HepG2 (cell line): ENCODE measurements around the gene CAPZB. TPM values are rescaled to one million over a fixed set of nuclear protein-coding genes. Genes with fewer than 3 reads are reported as not detected.

Experiments
- ATAC-seq: fragments of 200-7000 bp; cut with Tn5 transposase; 3 replicates; pipeline ENCODE4 v1.9.1; 2020; ENCODE audit warnings: mild to moderate bottlenecking, moderate library complexity
- BruUV-seq: library from RNA; stranded (reverse); fragments of 400-500 nt; replicated peaks from 2 replicates; lab custom pipeline; 2021; lab: Mats Ljungman, UMichigan
- CTCF ChIA-PET: fragments of 300-600 bp; formaldehyde crosslinking; extraction: SDS; loops from one replicate; lab custom pipeline; 2021; ENCODE audit warnings: low total read pairs, inconsistent platforms, low intra/inter-chr PET ratio; lab: Yijun Ruan, JAX
- POLR2A ChIA-PET: fragments of 350-600 bp; sonication (Branson Sonifier 250); formaldehyde crosslinking; loops from one replicate; lab custom pipeline; 2020; ENCODE audit warnings: antibody characterized with exemption, inconsistent platforms; lab: Yijun Ruan, JAX
- DNase-seq: peaks from one replicate; pipeline ENCODE4 v3.0.0-alpha.2; 2015; ENCODE audit warnings: low spot score
- FAIRE-seq: peaks from 3 replicates; lab custom pipeline; 2011; peaks lifted over from hg19 to GRCh38; lab: Jason Lieb, UNC
- H2AFZ ChIP-seq: one replicate; pipeline ENCODE4 v1.6.1; 2011; ENCODE audit warnings: low read length, inconsistent platforms
- H3K27ac ChIP-seq: fragments of 300-600 bp; 3 replicates; pipeline ENCODE4 v1.8.0; 2011; ENCODE audit warnings: mixed run types, mild to moderate bottlenecking, mixed read lengths, low read length, inconsistent platforms; ENCODE audit not compliant: insufficient read depth; ENCODE audit errors: extremely low read length
- H3K27me3 ChIP-seq, 2 experiments: fragments of 200-600 bp in 1 of 2; 2 replicates in 1 of 2; 3 replicates in 1 of 2; pipeline versions ENCODE4 v1.6.0 to v1.8.0; 2011; ENCODE audit warnings: low read length in 2 of 2, mild to moderate bottlenecking in 2 of 2, moderate library complexity in 2 of 2, inconsistent platforms in 1 of 2; ENCODE audit not compliant: insufficient read depth in 2 of 2, control insufficient read depth in 1 of 2
- H3K36me3 ChIP-seq, 2 experiments: fragments of 200-600 bp in 1 of 2; replicated peaks in 1 of 2; 2 replicates in 1 of 2; 3 replicates in 1 of 2; pipeline versions ENCODE4 v1.5.1 to v1.8.0; 2011; ENCODE audit warnings: low read length in 2 of 2, inconsistent platforms in 1 of 2; ENCODE audit not compliant: insufficient read depth in 2 of 2, control insufficient read depth in 1 of 2
- H3K4me1 ChIP-seq: 2 replicates; pipeline ENCODE4 v1.5.1; 2012; ENCODE audit warnings: low read length, inconsistent platforms; ENCODE audit not compliant: insufficient read depth
- H3K4me2 ChIP-seq: 2 replicates; pipeline ENCODE4 v1.6.0; 2011; ENCODE audit warnings: low read depth, low read length, inconsistent platforms
- H3K4me3 ChIP-seq, 3 experiments: fragments of 200-600 bp in 1 of 3; sonication (generic), shearing (Covaris generic) in 1 of 3; replicated peaks in 1 of 3; 2 replicates each; pipeline ENCODE4 v1.5.1; 2011 to 2016; ENCODE audit warnings: low read length in 3 of 3, inconsistent platforms in 2 of 3, low read depth in 2 of 3, mild to moderate bottlenecking in 2 of 3, control low read depth in 1 of 3, mixed read lengths in 1 of 3; ENCODE audit not compliant: insufficient read depth in 1 of 3
- H3K79me2 ChIP-seq: one replicate; pipeline ENCODE4 v1.6.1; 2011; ENCODE audit warnings: low read length, inconsistent platforms; ENCODE audit not compliant: insufficient read depth
- H3K9ac ChIP-seq: 2 replicates; pipeline ENCODE4 v1.6.0; 2011; ENCODE audit warnings: mild to moderate bottlenecking, low read depth, low read length, inconsistent platforms; ENCODE audit not compliant: insufficient read depth
- H3K9me3 ChIP-seq: 2 replicates; pipeline ENCODE4 v1.5.1; 2012; ENCODE audit warnings: mild to moderate bottlenecking, low read length
- H4K20me1 ChIP-seq: 2 replicates; pipeline ENCODE4 v1.6.0; 2011; ENCODE audit warnings: inconsistent platforms, mild to moderate bottlenecking, low read length, moderate library complexity; ENCODE audit not compliant: insufficient read depth
- ARID3A ChIP-seq: IDR thresholded peaks from 2 replicates; pipeline ENCODE4 v1.6.1; 2012; ENCODE audit warnings: low read depth, low read length, improper control_type of control experiment
- ATF4 ChIP-seq, 2 experiments: fragments of 450-650 bp in 1 of 2; sonication (generic) in 1 of 2; formaldehyde crosslinking; IDR thresholded peaks; 2 replicates each; pipeline versions ENCODE4 v1.5.0 to v1.8.0; 2020 to 2022; ENCODE audit warnings: mild to moderate bottlenecking in 1 of 2, missing genetic modification reagents in 1 of 2
- DR1 ChIP-seq: sonication (generic); formaldehyde crosslinking; IDR thresholded peaks from 2 replicates; pipeline ENCODE4 v1.8.0; 2021; ENCODE audit warnings: mild to moderate bottlenecking, missing genetic modification reagents, inconsistent platforms
- HDAC1 ChIP-seq: sonication (generic); formaldehyde crosslinking; IDR thresholded peaks from 2 replicates; pipeline ENCODE4 v1.5.1; 2020; ENCODE audit warnings: mild to moderate bottlenecking, missing genetic modification reagents
- KDM5A ChIP-seq: fragments of 200-600 bp; sonication (generic); IDR thresholded peaks from 2 replicates; pipeline ENCODE4 v1.7.0; 2018; ENCODE audit warnings: antibody characterized with exemption, mild to moderate bottlenecking, low read length, borderline replicate concordance
- KDM6A ChIP-seq: IDR thresholded peaks from 2 replicates; pipeline ENCODE4 v1.6.1; 2016; ENCODE audit warnings: low read depth
- LBX2 ChIP-seq: sonication (generic); formaldehyde crosslinking; IDR thresholded peaks from 2 replicates; pipeline ENCODE4 v1.5.0; 2020; ENCODE audit warnings: missing genetic modification reagents, mild to moderate bottlenecking, borderline replicate concordance
- MIXL1 ChIP-seq: IDR thresholded peaks from 2 replicates; pipeline ENCODE4 v1.6.1; 2016
- NAIF1 ChIP-seq: sonication (generic); formaldehyde crosslinking; IDR thresholded peaks from 2 replicates; pipeline ENCODE4 v1.5.0; 2020; ENCODE audit warnings: mild to moderate bottlenecking, missing genetic modification reagents, borderline replicate concordance
- NBN ChIP-seq: fragments of 450-650 bp; conservative IDR thresholded peaks from 2 replicates; pipeline ENCODE4 v1.6.1; 2017
- NFATC3 ChIP-seq: sonication (generic); formaldehyde crosslinking; IDR thresholded peaks from 2 replicates; pipeline ENCODE4 v1.5.1; 2020; ENCODE audit warnings: mild to moderate bottlenecking, missing genetic modification reagents
- NFE2L2 ChIP-seq: fragments of 150-350 bp; IDR thresholded peaks from 2 replicates; pipeline ENCODE4 v1.6.1; 2014; ENCODE audit warnings: low read length
- NFKBIZ ChIP-seq: IDR thresholded peaks from 2 replicates; pipeline ENCODE4 v1.6.1; 2018; ENCODE audit warnings: missing genetic modification reagents, missing compliant biosample characterization
- TBL1XR1 ChIP-seq: fragments of 150-350 bp; IDR thresholded peaks from 2 replicates; pipeline ENCODE4 v1.6.1; 2014; ENCODE audit warnings: borderline replicate concordance, low read length; ENCODE audit not compliant: partially characterized antibody
- ZNF160 ChIP-seq: sonication (generic); formaldehyde crosslinking; IDR thresholded peaks from 2 replicates; pipeline ENCODE4 v1.8.0; 2022; ENCODE audit warnings: mild to moderate bottlenecking, inconsistent platforms, missing genetic modification reagents
- ZNF432 ChIP-seq: sonication (generic); formaldehyde crosslinking; IDR thresholded peaks from 2 replicates; pipeline ENCODE4 v1.5.0; 2020; ENCODE audit warnings: missing genetic modification reagents, mild to moderate bottlenecking, borderline replicate concordance
- ZNF563 ChIP-seq: sonication (generic); formaldehyde crosslinking; IDR thresholded peaks from 2 replicates; pipeline ENCODE4 v1.8.0; 2022; ENCODE audit warnings: mild to moderate bottlenecking, moderate library complexity, missing genetic modification reagents
- ZNF639 ChIP-seq: conservative IDR thresholded peaks from 2 replicates; pipeline ENCODE4 v1.6.1; 2018; ENCODE audit warnings: missing genetic modification reagents
- WGBS: methylation state at CpG from one replicate; pipeline ENCODE4 v1.1.6; 2017; ENCODE audit warnings: low lambda C conversion rate; 5-methylcytosine and 5-hydroxymethylcytosine counted together
- in situ Hi-C: cut with HindIII; loops from 2 replicates; pipeline ENCODE4 v1.10.0; 2017; ENCODE audit warnings: low pct_unique_long_range_greater_than_20kb; ENCODE audit not compliant: extremely low pct_ligation_motif_present
- intact Hi-C: fragments of 100-400 bp; cut with micrococcal nuclease; formaldehyde crosslinking; loops from one replicate; pipeline ENCODE4 v1.10.0; 2022; ENCODE audit not compliant: unreplicated experiment
- polyA plus RNA-seq, 8 experiments: library from polyadenylated mRNA; depleted of rRNA in 3 of 8; stranded (reverse) in 7 of 8; unstranded in 1 of 8; fragments of >200 nt; fragmentation: Illumina TruSeq in 4 of 8; extraction: Trizol in 4 of 8; gene quantifications; 2 replicates each; pipeline versions ENCODE4 v1.2.1 to v1.2.3, GENCODE V29; 2011 to 2016; ENCODE audit warnings: low read depth in 4 of 8, missing spikeins in 1 of 8, mixed read lengths in 1 of 8; ENCODE audit not compliant: insufficient read depth in 1 of 8
- total RNA-seq, 5 experiments: library from RNA; depleted of rRNA; stranded (reverse); fragments of >200 nt; fragmentation: Illumina TruSeq; extraction: Trizol; gene quantifications; 2 replicates each; pipeline ENCODE4 v1.2.3, GENCODE V29; 2016; ENCODE audit warnings: low read depth in 1 of 5

CAPZB gene
- total and polyA plus RNA-seq, 2 of the 13 experiments (the other 11 are each of a cell fraction or from before 2014, with no cell fraction given) = 58.9 to 76.9 TPM

- TF ChIP-seq KDM6A (CRISPR knock-in tag) (no peak), LBX2 (CRISPR knock-in tag) (no peak), ARID3A (no peak)
- TF ChIP-seq, all 625 proteins: peak for 0
Measured at GRCh38 chr1:19462781-19463503, 22.4 kb downstream of the CAPZB start (continued).

- Histone ChIP-seq H3K79me2 (peaks cover 83% of the 10 kb centered on the region), H3K4me1 (peaks cover 14% of the 10 kb centered on the region), H4K20me1 (peaks cover 13% of the 10 kb centered on the region), H3K9me3 (no peaks in the 10 kb centered on the region), H2AFZ (no peak overlapping the region), H3K4me3 (no peak overlapping the region), H3K4me2 (no peak overlapping the region), H3K27me3 (no peaks in the 10 kb centered on the region), H3K9ac (no peak overlapping the region), H3K36me3 (peaks cover 6 to 10% of the 10 kb centered on the region in 2 experiments; a peak in 2 of 5 replicates), H3K27ac (no peak overlapping the region)
- FAIRE-seq = no peak
- no peak; the same call in 2 of the 3 replicates for ATAC-seq
- in situ Hi-C loops (no loop called here), intact Hi-C loops (no loop called here)
- no peak for TF ChIP-seq HDAC1
- TF ChIP-seq ZNF160 (CRISPR knock-in tag) = no peak
- TF ChIP-seq NFATC3 (CRISPR knock-in tag) = no peak
- no peak for TF ChIP-seq NBN
- TF ChIP-seq NFE2L2 = no peak
- TF ChIP-seq ZNF639 = no peak
- TF ChIP-seq MIXL1 (CRISPR knock-in tag) = no peak
- TF ChIP-seq KDM5A = no peak
- no peak for TF ChIP-seq ATF4 (CRISPR knock-in tag; IDR thresholded peaks at IDR 0.05)
- no peak for TF ChIP-seq NAIF1 (CRISPR knock-in tag)
- TF ChIP-seq DR1 (CRISPR knock-in tag) = no peak
- no peak for TF ChIP-seq TBL1XR1
- no peak for TF ChIP-seq ZNF563 (CRISPR knock-in tag)
- TF ChIP-seq ZNF432 (CRISPR knock-in tag) = no peak
- TF ChIP-seq NFKBIZ (CRISPR knock-in tag) = no peak
- WGBS = 100% methylated on average over 4 of the region's 6 CpGs
- BruUV-seq = no TSS peak
- ChIA-PET POLR2A (no interaction called here), CTCF (no interaction called here)
- no peak for DNase-seq
Measured at GRCh38 chr1:19461220-19461554, 24.2 kb downstream of the CAPZB start.
